Fibroblast of the conjunctiva (primary cell): ENCODE results near the gene IQGAP2.

ENCODE experiments used
- DNase-seq: peaks from one replicate; pipeline ENCODE4 v3.0.0-alpha.2; 2010; ENCODE audit warnings: low read depth

The IQGAP2 gene

GRCh38 chr5:76755779-76756637, 352.9 kb downstream of the IQGAP2 start:
- DNase-seq: no peak

GRCh38 chr5:76757049-76757448, 354.0 kb downstream of the IQGAP2 start:
- DNase-seq: no peak
